Common myeloid progenitor, CD34-positive (primary cell): ENCODE measurements around the gene TGFBR3L.

Experiments
- CTCF ChIA-PET: fragments of 350-600 bp; sonication (Branson Sonifier 250); formaldehyde crosslinking; loops from one replicate; lab custom pipeline; 2021; ENCODE audit warnings: antibody characterized with exemption; lab: Charles Lee
- POLR2A ChIA-PET: fragments of 350-600 bp; sonication (Branson Sonifier 250); formaldehyde crosslinking; loops from one replicate; lab custom pipeline; 2021; ENCODE audit warnings: antibody characterized with exemption; lab: Charles Lee
- DNase-seq, 3 donors: peaks; one replicate each; pipeline versions ENCODE4 v3.0.0 to v3.0.0-alpha.2; 2013
- H3K27ac ChIP-seq, 2 experiments: 1 replicate in 1 of 2; 2 replicates in 1 of 2; pipeline ENCODE4 v1.7.0; 2013; ENCODE audit warnings: inconsistent platforms in 2 of 2, low read length in 2 of 2, mild to moderate bottlenecking in 2 of 2, low read depth in 1 of 2, moderate library complexity in 1 of 2; ENCODE audit not compliant: severe bottlenecking in 2 of 2, insufficient read depth in 1 of 2, poor library complexity in 1 of 2
- H3K27me3 ChIP-seq, 5 experiments: replicated peaks in 2 of 5; 1 replicate in 3 of 5; 2 replicates in 2 of 5; pipeline versions ENCODE4 v1.6.1 to v1.7.0; 2013; ENCODE audit warnings: low read length in 4 of 5, mild to moderate bottlenecking in 2 of 5, moderate library complexity in 2 of 5, inconsistent platforms in 1 of 5; ENCODE audit not compliant: insufficient read depth in 5 of 5, control insufficient read depth in 4 of 5
- H3K36me3 ChIP-seq, 4 experiments: 1 replicate in 2 of 4; 2 replicates in 2 of 4; pipeline versions ENCODE4 v1.6.1 to v1.7.0; 2013; ENCODE audit warnings: low read length in 3 of 4, control low read depth in 1 of 4, mild to moderate bottlenecking in 1 of 4; ENCODE audit not compliant: control insufficient read depth in 4 of 4, insufficient read depth in 4 of 4
- H3K4me1 ChIP-seq, 4 experiments: 1 replicate in 3 of 4; 2 replicates in 1 of 4; pipeline versions ENCODE4 v1.6.1 to v1.7.1; 2013; ENCODE audit warnings: low read length in 3 of 4, mild to moderate bottlenecking in 3 of 4, control low read depth in 1 of 4, inconsistent platforms in 1 of 4, moderate library complexity in 1 of 4; ENCODE audit not compliant: control insufficient read depth in 4 of 4, insufficient read depth in 4 of 4; ENCODE audit errors: control extremely low read depth in 1 of 4
- H3K4me3 ChIP-seq, 7 experiments: 1 replicate in 4 of 7; 2 replicates in 3 of 7; pipeline versions ENCODE4 v1.5.1 to v1.7.0; 2013; ENCODE audit warnings: mild to moderate bottlenecking in 7 of 7, low read length in 6 of 7, moderate library complexity in 6 of 7, inconsistent platforms in 2 of 7, low read depth in 2 of 7, control low read depth in 1 of 7; ENCODE audit not compliant: insufficient read depth in 4 of 7, control insufficient read depth in 1 of 7; ENCODE audit errors: extremely low read depth in 1 of 7
- H3K9me3 ChIP-seq, 5 experiments: 1 replicate in 4 of 5; 2 replicates in 1 of 5; pipeline versions ENCODE4 v1.6.1 to v1.7.1; 2013; ENCODE audit warnings: low read length in 4 of 5, mild to moderate bottlenecking in 2 of 5, inconsistent platforms in 1 of 5, low read depth in 1 of 5, moderate library complexity in 1 of 5; ENCODE audit not compliant: control insufficient read depth in 4 of 5, insufficient read depth in 2 of 5; ENCODE audit errors: control extremely low read depth in 1 of 5
- WGBS: methylation state at CpG from one replicate; pipeline ENCODE4 v1.1.5; 2013; ENCODE audit not compliant: insufficient coverage; 5-methylcytosine and 5-hydroxymethylcytosine counted together

TGFBR3L gene

GRCh38 chr19:7921302-7921966 is 6.8 kb downstream of the TGFBR3L start:
- CTCF ChIA-PET = interaction anchor here (0.9 to 4.0 kb wide), 9 partner anchors 8 to 353 kb away, joined by 3 to 16 read pairs (median 3); partner anchors contain the start of gene TIMM44

DNA sequence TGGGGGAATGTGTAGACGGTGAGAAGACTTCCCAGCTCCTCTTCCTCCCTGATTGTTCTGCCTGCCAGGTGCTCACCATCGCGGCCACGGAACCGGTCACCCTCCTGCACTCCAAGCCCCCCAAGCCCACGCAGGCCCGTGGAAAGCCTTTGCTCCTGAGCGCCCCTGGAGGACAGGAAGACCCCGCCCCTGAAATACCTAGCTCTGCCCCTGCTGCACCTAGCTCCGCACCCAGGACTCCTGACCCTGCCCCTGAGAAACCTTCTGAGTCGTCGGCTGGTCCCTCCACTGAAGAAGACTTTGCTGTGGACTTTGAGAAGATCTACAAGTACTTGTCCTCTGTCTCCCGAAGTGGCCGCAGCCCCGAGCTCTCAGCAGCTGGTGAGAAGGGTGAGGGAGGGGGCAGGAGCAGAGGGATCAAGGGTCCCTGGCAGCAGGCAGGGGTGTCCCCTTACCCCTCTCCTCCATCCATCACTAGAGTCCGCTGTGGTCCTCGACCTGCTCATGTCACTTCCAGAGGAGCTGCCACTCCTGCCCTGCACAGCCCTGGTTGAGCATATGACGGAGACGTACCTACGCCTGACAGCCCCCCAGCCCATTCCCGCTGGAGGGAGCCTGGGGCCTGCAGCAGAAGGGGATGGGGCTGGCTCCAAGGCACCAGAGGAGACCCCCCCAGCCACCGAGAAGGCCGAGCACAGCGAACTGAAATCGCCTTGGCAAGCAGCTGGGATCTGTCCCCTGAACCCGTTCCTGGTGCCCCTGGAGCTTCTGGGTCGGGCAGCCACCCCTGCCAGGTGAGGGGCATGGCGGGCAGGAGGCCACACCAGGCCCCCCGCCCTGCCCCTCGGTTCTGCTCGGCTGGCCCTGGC is 7.6 kb downstream of the TGFBR3L start:
- Histone ChIP-seq H3K36me3 (peaks cover 0 to 15% (median 14%) of the 10 kb centered on the region in 4 experiments), H3K4me1 (peaks cover 0 to 44% (median 42%) of the 10 kb centered on the region in 4 experiments), H3K27me3 (peaks cover 0 to 25% (median 8%) of the 10 kb centered on the region in 5 experiments), H3K4me3 (peak overlapping the region in 2 of 7 experiments; percentile 79 to 86), H3K27ac (no peak overlapping the region), H3K9me3 (no peaks in the 10 kb centered on the region)
- 96% methylated on average over 23 of the region's 31 CpGs for WGBS
- DNase-seq = no peak
- ChIA-PET POLR2A (no interaction called here), CTCF (interaction anchor here (0.9 to 3.0 kb wide), 7 partner anchors 8 to 354 kb away, joined by 3 to 14 read pairs (median 3); partner anchors contain the start of gene TIMM44)

More at GRCh38 chr19:7921302-7921966, 6.8 kb downstream of the TGFBR3L start:
- POLR2A ChIA-PET = interaction anchor here (2.3 kb wide), 1 partner anchor 22 kb away, joined by 10 read pairs; the partner anchor contains the start of gene TIMM44
- Histone ChIP-seq H3K4me3 (peak overlapping the region; percentile 5 to 86 (median 66)), H3K9me3 (no peaks in the 10 kb centered on the region), H3K36me3 (peaks cover 0 to 13% (median 10%) of the 10 kb centered on the region in 4 experiments), H3K4me1 (peaks cover 0 to 50% (median 48%) of the 10 kb centered on the region in 4 experiments), H3K27me3 (peaks cover 0 to 33% (median 11%) of the 10 kb centered on the region in 5 experiments), H3K27ac (peak overlapping the region in 1 of 2 experiments; percentile 71)
- 58% methylated on average over 12 of the region's 17 CpGs for WGBS
- DNase-seq = no peak

- H3K27ac ChIP-seq = no peak overlapping the region
- no peaks in the 10 kb centered on the region for H3K9me3 ChIP-seq
- ChIA-PET POLR2A (no interaction called here), CTCF (interaction anchor here (0.9 to 3.0 kb wide), 3 partner anchors 18 to 53 kb away, joined by 3 to 14 read pairs (median 5); partner anchors contain the start of gene TIMM44)
- H3K4me3 ChIP-seq = no peak overlapping the region
- H3K4me1 ChIP-seq = peaks cover 0 to 38% (median 36%) of the 10 kb centered on the region in 4 experiments
- H3K27me3 ChIP-seq = peaks cover 0 to 19% (median 7%) of the 10 kb centered on the region in 5 experiments
- DNase-seq = no peak
- peaks cover 0 to 16% (median 14%) of the 10 kb centered on the region in 4 experiments for H3K36me3 ChIP-seq
- 84% methylated on average over 4 of the region's 8 CpGs for WGBS
Observed at GRCh38 chr19:7922836-7923195, 8.2 kb downstream of the TGFBR3L start.

DNA sequence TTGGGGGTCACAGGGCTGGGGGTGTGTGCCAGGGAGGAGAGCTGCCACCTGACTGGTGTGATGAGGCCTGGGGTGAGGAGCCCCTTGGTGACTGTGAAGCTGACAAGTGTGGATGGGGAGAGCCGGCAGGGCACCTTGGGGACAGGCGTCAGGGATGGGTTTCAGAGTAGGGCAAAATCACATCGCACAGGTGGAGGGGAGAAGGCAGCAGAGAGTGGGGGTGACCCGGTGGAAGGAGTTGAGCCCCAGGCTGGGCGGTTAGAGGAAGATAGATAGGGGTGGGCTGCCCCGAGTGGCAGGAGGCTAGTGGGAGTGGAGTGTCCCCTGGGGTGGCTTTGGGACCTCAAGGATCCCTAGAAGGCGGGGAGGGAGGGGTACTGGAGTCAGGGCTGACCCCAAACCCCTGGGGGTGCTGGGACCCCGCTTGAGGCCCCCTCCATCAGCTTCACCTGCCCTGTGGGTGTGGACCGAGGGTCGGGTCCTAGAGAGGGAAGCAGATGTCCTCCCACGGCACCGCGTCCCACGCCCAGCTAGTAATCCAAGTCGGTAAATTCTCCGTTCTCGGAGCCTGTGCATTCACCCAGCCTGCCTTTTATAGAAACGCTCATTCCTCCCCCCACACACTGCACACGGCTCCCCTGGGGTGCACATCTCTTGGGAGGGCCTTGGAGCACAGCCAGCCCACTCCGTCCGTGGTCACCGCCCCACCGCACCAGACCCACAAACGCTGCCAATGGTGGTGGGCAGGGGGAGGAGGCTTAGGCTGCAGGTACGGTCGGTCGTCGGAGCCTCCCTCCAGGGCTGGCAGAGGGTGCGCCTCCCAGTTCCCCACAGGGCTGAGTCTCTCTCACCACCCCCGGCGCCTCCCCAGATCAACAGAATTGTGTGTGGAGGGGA is 8.9 kb downstream of the TGFBR3L start:
- 95% methylated on average over 23 of the region's 31 CpGs for WGBS
- peaks cover 0 to 13% (median 3%) of the 10 kb centered on the region in 5 experiments for H3K27me3 ChIP-seq

DNA sequence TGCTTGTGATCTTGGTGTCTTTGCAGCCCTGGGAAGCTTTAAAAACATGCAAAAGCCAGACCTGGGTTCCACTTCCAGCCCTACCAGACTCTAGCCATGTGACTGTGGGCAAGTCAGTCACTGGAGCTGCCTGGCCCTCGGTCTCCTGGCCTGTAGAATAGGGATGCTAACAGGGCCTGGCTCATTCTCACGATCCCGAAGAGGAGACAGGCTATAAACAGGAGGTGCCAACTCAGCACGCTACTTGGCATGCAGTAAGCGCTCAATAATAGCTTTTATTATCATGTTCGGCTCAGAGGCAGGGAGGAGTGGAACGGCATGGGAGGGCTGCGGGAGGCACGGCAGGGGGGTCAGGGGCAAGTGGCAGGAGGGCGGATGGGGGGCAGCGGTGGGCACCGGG is 9.6 kb downstream of the TGFBR3L start:
- peaks cover 0 to 40% (median 32%) of the 10 kb centered on the region in 4 experiments for H3K4me1 ChIP-seq
- H3K36me3 ChIP-seq = peaks cover 0 to 21% (median 14%) of the 10 kb centered on the region in 4 experiments
- 89% methylated on average over 12 of the region's 12 CpGs for WGBS
- ChIA-PET CTCF (interaction anchor here (1.2 to 3.0 kb wide), 4 partner anchors 9 to 70 kb away, joined by 5 to 14 read pairs (median 8); partner anchors contain the start of genes TGFBR3L and TIMM44), POLR2A (no interaction called here)
- no peak overlapping the region for H3K27ac ChIP-seq
- no peak overlapping the region for H3K4me3 ChIP-seq
- H3K27me3 ChIP-seq = peaks cover 0 to 6% (median 0%) of the 10 kb centered on the region in 5 experiments
- DNase-seq = no peak
- no peaks in the 10 kb centered on the region for H3K9me3 ChIP-seq

More for the DNA sequence above, 8.9 kb downstream of the TGFBR3L start:
- H3K9me3 ChIP-seq = no peaks in the 10 kb centered on the region
- CTCF ChIA-PET = interaction anchor here (1.2 to 3.0 kb wide), 4 partner anchors 8 to 69 kb away, joined by 5 to 14 read pairs (median 8); partner anchors contain the start of genes TGFBR3L and TIMM44
- no peak overlapping the region for H3K4me3 ChIP-seq
- POLR2A ChIA-PET = no interaction called here
- DNase-seq = no peak
- no peak overlapping the region for H3K27ac ChIP-seq
- H3K36me3 ChIP-seq = peaks cover 0 to 21% (median 14%) of the 10 kb centered on the region in 4 experiments
- H3K4me1 ChIP-seq = peaks cover 0 to 35% (median 33%) of the 10 kb centered on the region in 4 experiments

- ChIA-PET POLR2A (no interaction called here), CTCF (interaction anchor here (1.2 to 3.0 kb wide), 3 partner anchors 9 to 71 kb away, joined by 7 to 14 read pairs (median 8); partner anchors contain the start of genes TGFBR3L and TIMM44)
- Histone ChIP-seq H3K27ac (no peak overlapping the region), H3K36me3 (peaks cover 0 to 21% (median 14%) of the 10 kb centered on the region in 4 experiments), H3K9me3 (no peaks in the 10 kb centered on the region), H3K4me3 (peak overlapping the region in 1 of 7 experiments; percentile 26), H3K27me3 (peaks cover 0 to 1% (median 0%) of the 10 kb centered on the region in 5 experiments), H3K4me1 (peaks cover 0 to 40% (median 31%) of the 10 kb centered on the region in 4 experiments)
- no peak for DNase-seq
- 55% methylated on average over 25 of the region's 34 CpGs for WGBS
Observed at GRCh38 chr19:7924651-7925170, 10.1 kb downstream of the TGFBR3L start.
